ENCODE data around the gene EYS.

Gene EYS

DNA sequence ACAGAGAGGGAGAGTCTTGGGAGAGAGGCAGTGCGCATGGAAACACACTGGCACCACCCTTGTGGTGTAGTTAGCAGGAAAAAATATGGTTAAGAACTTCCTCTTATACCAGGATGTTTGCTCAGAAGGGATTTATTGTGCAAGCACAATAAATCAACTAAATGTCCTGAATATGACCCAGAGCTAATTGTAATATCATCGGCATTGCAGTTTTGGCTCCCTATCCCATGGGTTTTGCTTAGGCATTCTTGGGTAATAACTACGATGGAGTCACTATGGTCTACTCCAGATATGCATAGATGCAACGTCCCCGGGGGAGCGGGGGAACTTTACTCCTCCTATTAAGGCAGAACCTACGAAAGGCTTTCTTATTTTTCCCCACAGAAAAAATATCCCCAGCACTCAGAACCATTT lies 751.6 kb downstream of the EYS start:
- no peak for DNase-seq (ENCODE audit: low read depth)

DNA sequence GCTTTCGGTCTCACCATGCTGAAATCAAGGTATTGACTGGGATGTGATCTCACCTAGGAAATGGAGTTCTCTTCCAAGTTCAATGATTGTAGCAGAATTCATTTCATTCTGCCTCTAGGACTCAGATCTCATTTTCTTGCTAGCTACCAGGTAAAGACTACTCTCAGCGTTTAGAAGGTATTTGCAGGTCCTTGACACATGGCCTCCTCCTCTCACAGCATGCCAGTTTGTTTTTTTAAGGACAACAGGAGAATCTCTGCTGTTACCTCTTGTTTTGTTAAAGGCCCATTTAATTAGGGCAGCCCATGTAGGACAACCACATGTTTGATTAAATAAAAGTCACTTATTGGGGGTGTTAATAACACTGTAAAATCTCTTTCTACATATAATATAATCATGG lies 757.8 kb downstream of the EYS start:
- DNase-seq (ENCODE audit: low read depth) = no peak

DNA sequence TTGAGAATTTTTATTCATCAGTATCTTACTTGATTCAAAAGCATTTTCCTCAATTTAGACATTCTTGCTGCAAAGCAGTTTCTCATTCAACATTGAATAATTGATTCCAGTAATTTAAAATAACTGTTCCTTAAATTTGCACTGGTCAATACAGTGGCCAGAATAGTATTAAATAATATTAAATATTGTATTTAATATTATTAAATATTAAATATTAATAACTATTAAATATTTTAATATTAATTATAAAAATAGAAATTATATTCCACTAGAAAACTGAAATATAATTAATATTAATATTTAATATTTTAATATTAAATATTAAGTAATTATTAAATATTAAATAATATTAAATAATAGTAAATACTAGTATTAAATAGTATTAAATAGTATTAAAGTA lies 758.8 kb downstream of the EYS start:
- DNase-seq (ENCODE audit: low read depth) = no peak

DNA sequence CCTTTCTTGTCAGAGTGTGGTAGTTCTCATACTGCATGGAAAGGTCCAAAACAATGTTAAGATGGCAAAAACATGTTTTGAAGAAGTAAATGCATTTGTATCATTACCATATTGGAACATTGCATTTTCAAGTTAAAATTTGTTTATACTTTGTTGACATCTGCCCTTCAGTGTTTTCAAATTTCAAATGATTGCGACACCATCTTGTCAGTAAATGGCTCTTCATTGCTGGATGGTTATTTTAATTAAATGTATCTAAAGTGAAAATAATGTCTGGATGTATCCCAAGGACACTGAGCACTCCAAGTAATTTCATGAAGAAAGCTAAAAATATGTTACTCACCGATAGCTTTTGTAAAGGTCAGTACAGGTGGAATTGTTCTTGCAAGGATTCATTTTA lies 761.6 kb downstream of the EYS start:
- no peak for DNase-seq (ENCODE audit: low read depth)

DNA sequence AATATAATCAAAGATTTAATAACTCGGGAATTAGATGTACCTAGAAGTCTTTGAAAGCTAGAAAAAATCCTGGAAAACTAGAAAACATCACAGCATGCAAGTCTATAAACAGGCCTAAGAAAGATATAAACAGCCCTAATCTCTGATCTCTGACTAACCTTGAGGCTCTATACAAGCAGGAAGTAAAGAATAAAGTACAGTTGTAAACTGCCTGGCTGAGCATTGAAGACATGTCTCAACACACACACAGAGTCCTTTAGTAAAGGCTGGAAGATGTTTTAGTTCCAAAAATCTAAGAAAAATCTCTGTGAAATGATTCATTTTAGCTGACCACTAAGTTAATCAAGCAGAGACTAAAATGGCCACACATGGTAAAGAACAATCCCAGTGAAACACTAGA lies 774.5 kb downstream of the EYS start:
- peak; percentile 77 for DNase-seq (ENCODE audit: low read depth)

DNA sequence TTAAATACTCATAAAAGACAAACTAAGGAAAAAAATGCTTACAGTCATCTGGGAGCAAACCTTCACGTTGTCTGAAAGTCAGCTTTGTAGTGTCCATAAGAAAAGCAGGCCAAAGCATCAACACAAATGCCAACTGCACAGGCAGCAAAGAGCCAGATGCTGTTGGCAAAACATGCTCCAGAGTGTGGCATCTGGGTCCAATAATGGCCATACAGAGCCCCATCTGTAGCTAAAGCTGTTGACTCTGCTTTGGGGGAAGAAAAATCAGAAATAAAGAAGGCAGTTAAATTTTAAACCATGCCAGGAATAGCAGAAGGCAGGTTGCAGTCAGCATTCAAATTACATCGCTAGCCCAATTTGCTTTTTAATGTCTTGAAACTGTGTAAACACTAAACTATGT lies 776.3 kb downstream of the EYS start:
- DNase-seq (ENCODE audit: low read depth) = no peak

DNA sequence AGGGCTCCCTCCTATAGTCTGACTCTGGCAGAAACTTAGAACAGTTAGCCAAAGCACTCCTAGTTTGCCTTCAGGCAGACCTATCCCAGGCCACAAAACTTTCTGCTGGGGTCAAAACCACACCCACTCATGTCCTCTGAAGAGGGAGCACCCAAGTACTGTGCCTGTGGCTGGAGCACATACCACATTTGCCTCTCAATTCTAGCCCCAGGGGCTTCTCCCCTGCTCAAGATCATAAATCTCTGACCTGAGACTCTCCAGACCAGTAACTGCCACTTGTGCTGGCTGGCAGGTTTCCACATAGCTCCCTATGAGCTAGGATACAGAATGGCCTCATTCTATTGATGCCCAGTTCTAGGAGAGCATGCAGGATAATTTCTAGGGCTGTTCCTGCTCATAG lies 781.0 kb downstream of the EYS start:
- no peak for DNase-seq (ENCODE audit: low read depth)

DNA sequence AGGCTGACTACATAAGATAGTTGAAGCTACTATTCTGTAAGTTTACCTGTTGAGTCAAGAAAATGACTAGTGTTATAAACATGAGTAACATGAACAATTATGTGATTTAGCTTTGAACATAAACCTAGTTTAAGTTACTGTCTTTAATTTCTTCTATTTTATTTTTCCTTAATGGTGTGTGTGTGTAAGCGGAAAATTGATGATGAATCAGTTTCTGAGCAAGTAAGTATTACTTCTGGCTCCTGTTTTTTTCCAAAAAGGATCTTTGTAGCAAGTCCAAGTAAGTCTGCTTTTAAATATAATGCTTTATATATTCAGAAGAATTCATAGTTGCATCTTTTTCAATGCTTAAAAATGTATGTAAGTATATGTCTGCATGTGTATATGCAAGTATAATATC lies 786.8 kb downstream of the EYS start:
- DNase-seq (ENCODE audit: low read depth) = no peak

DNA sequence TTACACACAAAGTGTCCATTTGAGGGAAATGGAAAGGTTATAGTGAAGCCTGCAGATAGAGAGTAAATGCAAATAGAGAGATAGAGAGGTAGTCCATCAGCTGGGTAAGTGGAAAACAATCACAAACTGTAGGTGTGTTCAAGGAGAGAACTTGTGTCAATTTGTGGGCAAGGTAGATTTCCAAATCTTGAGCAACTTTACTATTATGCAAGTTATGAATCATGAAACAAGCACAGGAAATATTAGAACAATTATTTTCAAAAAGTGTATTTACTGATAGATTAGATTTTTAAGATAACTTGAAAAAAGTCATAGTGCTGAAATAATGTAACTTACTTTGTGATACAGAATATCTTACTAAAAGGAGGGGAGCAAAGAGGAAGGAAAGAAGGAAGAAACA lies 792.9 kb downstream of the EYS start:
- DNase-seq (ENCODE audit: low read depth) = peak; percentile 47

DNA sequence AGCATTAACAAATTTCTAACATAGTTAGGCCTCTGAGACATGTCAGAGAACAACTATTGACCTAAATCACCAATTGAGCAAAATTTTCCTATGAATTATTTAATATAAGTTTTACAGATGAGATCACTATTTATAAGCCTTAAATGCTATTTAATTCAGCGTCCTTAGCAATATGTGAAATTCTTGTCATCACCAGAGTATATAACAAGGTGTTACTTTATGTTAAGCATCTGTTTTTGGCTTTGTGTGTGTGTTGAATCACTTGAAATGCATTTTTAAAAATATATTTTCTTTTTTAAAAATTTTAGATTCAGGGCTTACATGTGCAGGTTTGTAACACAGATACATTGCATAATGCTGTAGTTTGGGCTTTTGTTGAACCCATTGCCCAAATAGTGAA lies 794.1 kb downstream of the EYS start:
- no peak for DNase-seq (ENCODE audit: low read depth)

DNA sequence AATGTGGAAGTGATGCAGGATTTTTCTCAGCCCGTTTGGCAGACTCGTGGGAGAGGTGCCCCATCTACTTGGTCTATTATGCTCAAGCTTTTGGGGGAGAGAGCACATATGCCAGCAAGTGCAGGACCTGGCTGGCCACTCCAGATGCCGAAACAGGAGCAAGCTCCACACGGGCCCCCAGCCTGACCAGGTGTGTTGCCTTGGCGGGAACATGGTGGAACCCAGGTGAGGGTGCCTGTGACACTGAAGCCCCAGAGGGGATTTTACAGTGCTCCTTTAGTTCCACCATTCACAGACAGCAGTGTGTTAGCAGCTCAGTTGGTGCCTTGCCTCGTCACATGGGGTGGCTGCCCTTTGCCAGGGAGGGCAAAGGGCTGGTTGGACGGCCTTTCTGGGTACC lies 798.9 kb downstream of the EYS start:
- no peak for DNase-seq (ENCODE audit: low read depth)

DNA sequence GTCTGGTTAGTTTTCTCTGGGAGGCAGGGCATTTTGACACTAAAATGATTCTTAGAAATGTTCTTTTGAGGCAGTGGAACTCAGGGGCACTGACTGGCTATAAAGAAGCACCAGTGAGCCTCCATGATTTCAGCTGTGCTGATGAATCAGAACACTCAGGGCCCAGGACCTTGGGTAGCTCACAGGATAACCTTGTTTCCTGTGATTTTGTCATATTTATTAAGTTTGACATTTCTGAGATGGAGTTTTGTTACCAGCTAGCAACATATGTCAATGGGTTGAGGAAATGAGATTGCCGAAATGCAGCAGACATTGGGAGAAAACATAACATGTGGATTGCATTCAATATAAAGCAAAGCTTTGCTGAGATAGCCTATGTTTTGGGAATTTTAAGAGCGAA lies 802.4 kb downstream of the EYS start:
- DNase-seq (ENCODE audit: low read depth) = peak; percentile 2

DNA sequence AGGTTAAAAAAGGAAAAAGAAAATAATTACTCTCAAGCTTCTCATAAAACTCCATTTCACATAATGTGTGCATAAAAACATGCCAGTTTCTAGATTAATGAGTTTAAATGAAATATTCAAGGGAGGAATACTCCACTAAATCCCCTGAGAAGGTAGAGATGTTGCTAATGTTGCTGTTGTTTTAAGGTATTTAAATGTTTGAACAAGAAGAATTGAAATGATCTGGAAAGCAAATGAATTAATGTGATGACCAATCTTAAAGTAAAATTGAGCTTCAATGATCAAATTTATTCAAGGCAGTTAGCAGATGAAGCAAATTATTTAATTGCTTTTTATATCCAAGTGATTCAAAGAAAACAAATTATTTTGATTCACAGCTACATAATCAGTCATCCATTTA lies 804.4 kb downstream of the EYS start:
- DNase-seq (ENCODE audit: low read depth) = no peak

DNA sequence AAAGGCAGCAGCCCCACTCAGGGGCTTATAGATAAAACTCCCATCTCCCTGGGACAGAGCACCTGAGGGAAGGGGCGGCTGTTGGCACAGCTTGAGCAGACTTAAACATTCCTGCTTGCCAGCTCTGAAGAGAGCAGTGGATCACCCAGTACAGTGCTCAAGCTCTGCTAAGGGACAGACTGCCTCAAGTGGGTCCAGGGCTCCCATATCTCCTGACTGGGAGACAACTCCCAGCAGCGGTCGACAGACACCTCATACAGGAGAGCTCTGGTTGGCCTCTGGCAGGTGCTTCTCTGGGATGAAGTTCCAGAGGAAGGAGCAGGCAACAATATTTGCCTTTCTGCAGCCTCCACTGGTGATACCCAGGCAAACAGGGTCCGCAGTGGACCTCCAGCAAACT lies 810.1 kb downstream of the EYS start:
- no peak for DNase-seq (ENCODE audit: low read depth)

DNA sequence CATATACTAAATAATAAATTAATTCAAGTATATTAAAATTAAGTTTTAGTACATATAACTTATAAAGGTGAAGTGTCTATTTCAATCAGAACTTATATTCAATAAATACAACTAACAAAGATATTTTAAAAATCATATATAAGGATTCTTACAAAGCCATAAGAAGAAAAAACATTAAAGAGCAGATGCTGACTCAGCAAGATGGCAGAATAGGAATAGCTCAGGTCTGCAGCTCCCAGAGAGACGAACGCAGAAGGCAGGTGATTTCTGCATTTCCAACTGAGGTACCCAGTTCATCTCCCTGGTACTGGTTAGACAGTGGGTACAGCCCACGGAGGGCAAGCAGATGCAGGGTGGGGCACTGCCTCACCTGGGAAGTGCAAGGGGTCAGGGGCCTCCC lies 811.1 kb downstream of the EYS start:
- DNase-seq (ENCODE audit: low read depth) = no peak

DNA sequence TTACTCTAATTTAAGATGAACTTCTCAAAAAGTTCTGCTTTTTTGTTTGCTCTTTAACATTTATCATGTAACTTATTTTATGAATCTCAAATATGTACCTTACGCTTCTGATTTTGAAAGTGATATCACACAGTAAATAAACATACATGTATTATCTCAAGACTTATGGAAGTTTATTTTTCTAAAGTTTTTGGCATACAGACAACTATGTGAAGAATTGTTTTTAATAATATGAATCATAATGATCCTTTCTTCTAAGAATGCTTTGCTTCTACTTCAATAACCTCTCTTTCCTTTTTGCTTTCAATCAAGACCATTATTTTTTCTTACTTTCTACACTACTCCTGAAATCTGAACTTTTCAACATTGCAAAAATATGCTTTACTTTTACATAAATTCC lies 816.4 kb downstream of the EYS start:
- peak; percentile 87 for DNase-seq (ENCODE audit: low read depth)

DNA sequence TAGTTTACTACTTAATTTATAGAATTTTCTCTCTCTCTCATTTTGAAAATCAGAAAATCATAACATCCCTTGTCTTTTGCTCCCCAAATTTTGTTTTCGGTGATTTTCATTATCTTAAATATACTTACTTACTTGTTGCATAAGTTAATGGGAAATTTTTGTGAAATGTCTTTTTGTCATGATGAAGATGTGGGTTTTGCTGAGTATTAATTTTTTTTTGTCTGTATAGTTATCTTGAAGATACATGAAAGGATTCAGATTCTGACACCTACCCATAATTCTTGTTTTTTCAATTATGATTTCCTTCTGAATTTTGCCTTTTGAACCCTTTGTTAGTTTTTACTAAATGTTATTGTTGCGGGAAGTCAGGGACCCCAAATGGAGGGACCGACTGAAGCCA lies 817.9 kb downstream of the EYS start:
- no peak for DNase-seq (ENCODE audit: low read depth)

DNA sequence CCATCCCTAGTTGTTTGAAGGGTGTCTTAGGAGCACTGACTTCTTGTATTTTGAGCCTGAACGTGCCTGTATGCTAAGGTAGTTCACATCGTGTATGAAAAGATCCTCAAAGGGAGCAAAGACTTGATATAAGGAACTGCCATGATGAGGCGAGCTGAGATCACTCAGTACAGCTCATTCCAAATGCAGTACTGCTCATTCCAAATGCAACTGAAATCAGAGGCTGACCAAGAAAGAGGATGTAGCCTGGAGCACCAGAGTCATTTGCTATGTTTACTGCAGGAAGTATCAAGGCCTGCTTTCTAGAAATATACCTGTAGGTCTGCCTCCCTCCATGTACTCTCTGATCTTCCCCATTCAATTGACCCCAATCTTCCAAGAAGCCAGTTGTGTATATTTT lies 832.2 kb downstream of the EYS start:
- DNase-seq (ENCODE audit: low read depth) = peak; percentile 6

DNA sequence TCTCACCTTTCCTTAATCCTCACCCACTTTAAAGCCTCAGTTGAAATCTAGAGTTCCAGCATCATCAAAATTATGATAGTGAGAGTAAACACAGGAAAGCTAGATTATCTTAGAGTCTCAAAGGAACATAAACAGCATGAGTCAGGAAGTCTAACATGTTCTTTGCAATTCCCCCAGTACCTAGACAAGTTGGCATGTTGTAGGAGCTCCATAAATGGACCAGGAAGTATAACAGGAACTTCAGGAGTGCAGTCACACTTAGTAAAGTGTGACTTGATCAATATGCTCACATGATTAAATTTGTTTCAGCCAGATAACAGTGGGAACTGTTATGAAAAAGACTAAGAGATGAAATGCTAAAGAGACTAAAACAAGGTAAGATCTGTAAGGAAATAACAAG lies 834.4 kb downstream of the EYS start:
- DNase-seq (ENCODE audit: low read depth) = peak; percentile 17

DNA sequence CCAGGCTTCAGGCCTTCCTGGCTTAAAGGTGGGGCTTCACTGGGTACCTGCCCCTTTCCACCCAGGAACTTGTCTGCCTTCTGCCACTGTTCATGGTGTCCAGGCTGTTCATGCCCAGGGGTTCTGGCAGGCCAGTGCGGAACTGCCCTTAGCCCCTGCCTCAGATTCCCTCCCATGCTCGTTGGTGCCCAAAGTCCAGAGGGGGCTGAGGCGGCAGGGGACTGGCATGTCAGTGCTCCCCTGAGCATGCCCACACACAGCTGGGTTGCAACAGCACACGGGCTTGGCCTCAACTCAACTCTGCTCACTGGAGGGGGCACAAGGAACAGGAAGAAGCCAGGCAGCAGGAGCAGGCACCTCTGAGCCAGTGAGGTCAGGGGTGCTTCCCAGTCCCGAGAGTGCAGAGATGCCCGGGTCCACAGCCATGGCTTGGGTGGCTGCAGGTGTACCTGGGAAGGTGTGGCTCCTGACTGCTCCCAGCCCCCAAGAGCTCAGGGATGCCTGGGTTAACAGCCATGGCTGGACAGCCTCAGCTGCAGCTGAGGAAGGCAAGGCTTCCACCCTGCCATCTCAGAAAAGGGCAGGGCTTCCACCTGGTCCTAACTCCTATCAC lies 845.9 kb downstream of the EYS start:
- DNase-seq (ENCODE audit: low read depth) = no peak

DNA sequence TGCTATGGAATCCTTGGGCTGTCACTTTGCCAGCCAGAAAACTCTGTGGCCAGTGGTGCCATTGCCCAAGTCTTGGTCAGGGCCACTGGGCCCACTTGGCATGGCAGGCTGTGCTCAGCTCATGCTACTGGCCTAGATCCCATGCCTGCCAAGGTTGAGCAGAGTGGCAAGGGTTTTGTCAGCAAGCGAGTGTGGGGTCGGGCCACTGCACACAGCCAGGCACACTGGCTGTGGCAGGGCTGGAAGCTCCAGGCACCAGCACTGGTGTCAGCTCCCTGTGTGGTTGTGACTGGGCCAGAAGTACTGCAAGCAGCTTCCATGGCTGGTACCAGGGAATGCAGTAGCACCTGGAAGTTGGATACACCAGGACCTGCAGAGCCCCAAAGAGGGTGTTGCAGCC lies 846.8 kb downstream of the EYS start:
- no peak for DNase-seq (ENCODE audit: low read depth)

DNA sequence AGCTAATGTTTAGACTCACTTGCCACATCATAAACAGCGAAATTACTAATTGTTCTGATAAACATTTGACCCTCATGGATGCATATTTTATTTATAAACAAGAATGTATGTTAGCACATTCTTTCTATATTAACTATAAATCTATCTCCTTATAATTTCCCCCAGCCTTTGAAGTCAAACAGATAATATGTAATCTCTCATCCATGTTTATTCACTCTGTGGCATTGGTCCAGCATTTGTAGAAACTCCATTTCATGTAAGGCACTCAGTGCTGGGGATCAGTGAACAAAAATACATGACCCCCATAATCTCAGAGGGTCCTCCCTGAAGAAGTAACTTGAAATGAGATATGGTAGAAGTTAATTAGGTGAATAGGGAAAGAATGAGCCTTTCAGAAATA lies 856.9 kb downstream of the EYS start:
- DNase-seq (ENCODE audit: low read depth) = no peak

DNA sequence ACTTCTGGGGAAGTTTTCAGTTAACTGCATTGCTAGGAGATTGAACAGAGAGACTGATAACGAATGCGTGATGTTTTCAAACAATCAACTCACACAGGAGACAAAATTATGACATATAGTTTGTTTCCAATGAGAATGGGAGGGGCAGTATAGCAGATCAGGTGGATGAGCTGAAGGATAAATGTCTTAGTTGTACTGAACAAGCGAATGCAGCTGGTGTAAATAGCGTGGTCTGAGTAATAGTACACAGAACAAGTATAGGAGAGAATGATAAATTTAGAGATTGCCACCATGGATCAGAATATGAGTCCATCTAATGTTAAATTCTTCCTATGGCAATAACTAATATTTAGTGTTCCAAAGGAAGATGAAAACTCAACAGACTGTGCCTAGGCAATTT lies 858.6 kb downstream of the EYS start:
- no peak for DNase-seq (ENCODE audit: low read depth)

DNA sequence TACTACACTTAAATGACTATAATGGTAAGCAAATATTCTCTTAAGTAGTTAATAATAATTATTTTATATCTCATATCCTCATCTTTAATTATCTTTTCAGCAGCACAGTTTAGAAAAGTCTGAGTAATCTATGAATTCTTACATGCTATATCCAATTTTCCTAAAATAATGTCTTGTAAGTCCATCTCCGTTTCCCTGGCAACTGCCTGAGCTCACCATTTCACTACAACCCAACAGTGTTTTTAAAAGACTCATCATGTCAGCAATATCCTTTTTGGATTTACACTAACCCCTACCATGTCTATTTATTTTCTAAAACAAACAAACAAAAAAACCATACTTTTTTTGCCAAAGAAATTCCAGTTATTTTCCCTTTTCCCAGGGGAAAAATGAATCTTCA lies 859.6 kb downstream of the EYS start:
- no peak for DNase-seq (ENCODE audit: low read depth)

DNA sequence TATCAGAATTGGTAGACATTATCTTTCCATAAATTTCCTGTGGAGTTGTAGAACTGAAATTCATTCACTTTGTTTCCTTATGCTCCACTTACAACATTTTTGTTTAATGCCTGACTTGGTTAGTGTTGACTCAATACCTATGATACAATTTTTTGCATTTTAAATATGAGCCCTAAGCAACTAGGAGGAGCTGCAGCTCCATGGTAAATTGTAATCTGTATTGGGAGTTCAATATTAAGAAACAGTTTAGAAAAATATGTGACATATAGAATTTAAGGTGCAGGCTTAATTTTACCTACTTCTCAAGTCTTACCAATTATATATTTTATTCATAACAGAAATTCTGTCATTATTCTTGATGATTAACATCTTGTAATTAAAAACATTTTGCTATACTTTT lies 868.3 kb downstream of the EYS start:
- peak; percentile 42 for DNase-seq (ENCODE audit: low read depth)
